GM21360 (cell line): ENCODE results near the gene KRTAP8-1.

Experiments used
- ATAC-seq: cut with Tn5 transposase; IDR thresholded peaks from one replicate; pipeline ENCODE4 v1.9.1; 2021; ENCODE audit warnings: mild to moderate bottlenecking, moderate library complexity; ENCODE audit not compliant: unreplicated experiment

Gene KRTAP8-1

DNA sequence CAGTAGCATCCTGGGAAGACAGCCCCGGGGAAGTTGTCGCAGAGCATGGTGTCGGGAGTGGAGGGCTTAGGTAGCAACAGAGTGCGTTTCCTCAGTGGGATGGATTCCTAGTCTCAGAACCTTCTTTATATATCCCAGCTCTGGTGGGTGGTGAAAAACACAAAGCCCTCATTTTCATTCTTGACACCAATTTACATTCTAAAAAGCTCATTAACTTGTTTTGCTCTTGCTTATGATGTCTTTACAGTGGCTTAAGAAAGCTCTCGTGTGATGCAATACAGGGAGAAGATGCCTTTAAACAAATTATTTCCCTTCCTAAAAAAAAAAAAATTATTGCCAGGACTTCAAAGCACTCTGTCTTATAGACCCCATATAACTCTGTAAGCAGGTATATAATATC is at the start of gene KRTAP8-1:
Gene KRTAP8-1, minus strand, starts transcription at position 101 of the 400 bp plus-strand sequence. Its CDS starts 54 bp downstream, at position 47.
- ATAC-seq: no peak

DNA sequence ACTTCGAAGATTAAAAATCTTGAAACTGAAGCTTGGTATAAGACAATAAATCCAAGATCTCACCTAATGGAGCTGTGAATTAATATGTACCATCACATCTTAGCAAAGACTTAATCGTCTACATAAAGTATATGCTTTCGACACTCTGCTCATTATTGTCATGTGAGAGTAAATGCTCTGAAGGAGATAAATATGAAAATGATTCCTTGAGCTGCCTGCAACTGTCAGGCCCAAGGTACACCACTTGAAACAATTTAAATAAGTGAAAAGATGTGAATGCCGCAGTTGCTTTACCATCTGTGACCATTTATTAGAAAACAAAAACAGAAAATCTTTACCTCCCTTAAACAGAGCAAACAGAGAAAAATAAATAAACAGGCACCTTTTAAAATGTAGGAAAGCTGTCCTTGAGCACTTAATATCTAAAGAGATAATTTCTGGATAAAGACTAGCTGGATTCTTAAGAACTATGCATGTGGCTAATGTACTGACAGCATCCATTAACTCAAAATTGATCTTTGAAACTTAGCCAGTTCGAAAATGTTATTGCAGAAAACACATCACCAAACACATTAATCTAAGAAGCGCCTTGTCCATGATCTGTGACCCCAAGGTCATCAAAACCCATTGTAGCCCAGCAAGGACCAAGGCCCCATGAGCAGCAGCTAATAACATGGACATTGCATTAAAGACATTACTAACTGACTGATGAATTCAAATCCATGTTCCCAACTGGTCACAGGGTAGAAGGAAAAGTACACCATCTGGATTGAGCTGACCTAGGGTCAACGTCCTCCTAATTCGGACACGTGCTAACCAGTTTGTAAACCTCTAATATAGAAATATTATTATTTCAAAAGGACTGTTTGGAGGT is 34.8 kb upstream of the KRTAP8-1 start:
- ATAC-seq: no peak

- ATAC-seq: no peak
Measured at GRCh38 chr21:30842990-30843389, 29.9 kb upstream of the KRTAP8-1 start.

DNA sequence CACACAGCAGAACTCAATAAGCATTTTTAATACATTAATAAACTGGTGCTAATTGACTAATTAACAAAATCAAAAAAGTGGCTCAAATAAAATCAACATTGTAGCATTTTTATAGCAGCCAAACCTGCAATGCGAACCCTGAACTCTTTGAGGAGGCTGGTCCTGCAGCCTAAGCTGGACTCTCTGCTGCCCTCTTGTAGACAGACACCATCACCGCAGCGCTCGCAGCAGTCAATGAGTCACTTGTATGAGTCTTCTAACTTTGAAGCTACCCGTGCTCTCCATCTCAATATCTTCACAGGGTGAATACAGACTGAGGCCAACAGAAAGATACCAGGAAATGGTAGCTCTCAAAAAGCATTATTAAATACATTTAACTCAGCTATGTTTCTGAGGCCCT is 26.2 kb upstream of the KRTAP8-1 start:
- ATAC-seq: no peak

- no peak for ATAC-seq
Measured at GRCh38 chr21:30838536-30838935, 25.5 kb upstream of the KRTAP8-1 start.

DNA sequence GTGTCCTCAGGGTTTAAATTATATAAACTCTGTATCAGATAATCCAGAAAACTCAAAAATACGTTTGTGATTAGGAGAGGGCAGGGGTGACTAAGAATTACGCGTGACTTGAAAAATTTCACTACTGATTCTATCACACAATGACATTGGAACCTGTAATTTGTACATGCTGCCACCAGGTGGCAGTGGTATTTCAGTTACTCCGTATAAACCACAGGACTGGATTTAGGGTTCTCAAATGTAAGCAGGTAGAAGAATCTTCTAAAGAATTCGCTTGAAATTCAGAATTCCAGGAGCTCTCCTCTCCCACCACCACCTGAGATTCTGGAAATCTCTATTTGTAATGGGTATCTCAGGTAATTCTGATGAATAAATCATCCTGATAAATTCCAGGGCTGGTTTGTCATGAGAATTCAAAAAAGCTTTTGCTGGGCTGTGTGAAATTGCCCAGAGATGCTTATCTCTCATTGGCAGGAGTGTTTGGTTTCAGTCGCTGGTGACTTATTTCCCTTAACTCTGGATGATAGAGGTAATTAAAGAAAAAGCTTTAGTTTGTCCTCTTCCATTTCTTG is 18.2 kb upstream of the KRTAP8-1 start:
- no peak for ATAC-seq

DNA sequence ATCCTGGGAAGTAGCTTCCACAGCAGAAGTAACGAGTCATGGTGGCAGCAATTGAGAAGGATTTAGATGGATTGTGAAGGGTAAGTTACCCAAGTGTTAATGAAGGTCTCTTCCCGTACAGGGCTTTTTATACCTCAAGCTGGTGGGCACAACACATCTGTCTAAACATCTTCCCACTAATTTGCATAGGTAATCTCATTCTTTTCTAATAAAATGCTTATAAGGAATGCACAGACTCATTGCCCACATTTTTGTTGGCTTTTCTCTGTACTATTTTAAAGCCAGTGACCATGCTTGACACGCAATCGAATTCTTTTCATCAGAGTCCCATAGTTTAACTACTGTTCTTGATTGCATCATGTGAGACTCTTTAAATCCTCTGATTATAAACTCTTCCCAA is 16.6 kb upstream of the KRTAP8-1 start, which contains the start of gene KRTAP7-1:
Gene KRTAP7-1, minus strand, starts transcription at position 101 of the 400 bp plus-strand sequence. Its CDS starts 61 bp downstream, at position 40.
- ATAC-seq: no peak

DNA sequence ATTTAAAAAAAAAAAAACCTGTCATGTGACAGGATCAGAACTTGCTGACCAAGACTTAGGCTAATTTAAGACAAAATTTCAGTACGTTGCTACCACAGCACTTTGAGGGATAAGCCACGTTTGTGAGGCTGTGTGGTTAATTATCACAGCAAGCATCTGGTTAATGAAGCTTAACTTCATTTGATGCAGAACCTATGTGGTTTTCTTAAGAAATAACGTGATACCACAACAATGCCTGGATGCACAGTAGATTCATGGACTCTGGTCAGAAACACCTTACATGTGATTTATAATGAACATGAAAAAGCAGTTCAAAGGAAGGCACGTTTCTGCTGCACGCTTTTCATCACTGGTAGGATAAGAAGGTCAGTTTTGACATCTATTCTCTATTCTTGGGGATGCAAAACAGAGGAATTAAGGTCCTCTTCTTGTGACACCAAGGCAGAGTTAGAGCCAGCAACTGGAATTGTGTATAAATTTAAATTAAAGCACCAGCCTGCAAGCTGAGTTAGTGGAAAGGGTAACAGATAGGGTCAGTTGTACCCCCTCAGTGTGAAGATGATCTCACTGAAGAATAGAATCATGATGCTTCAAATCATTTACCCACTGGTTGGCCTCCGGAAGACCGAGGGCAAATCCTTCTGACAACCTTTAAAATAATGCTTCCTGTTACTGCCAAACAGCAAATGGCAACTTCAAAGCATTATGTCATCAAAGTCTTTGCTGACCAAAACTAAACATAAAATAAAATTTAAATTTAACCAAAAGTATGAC is 6.0 kb upstream of the KRTAP8-1 start:
- ATAC-seq: no peak

- no peak for ATAC-seq
Measured at GRCh38 chr21:30800605-30801004, 12.5 kb downstream of the KRTAP8-1 start.

DNA sequence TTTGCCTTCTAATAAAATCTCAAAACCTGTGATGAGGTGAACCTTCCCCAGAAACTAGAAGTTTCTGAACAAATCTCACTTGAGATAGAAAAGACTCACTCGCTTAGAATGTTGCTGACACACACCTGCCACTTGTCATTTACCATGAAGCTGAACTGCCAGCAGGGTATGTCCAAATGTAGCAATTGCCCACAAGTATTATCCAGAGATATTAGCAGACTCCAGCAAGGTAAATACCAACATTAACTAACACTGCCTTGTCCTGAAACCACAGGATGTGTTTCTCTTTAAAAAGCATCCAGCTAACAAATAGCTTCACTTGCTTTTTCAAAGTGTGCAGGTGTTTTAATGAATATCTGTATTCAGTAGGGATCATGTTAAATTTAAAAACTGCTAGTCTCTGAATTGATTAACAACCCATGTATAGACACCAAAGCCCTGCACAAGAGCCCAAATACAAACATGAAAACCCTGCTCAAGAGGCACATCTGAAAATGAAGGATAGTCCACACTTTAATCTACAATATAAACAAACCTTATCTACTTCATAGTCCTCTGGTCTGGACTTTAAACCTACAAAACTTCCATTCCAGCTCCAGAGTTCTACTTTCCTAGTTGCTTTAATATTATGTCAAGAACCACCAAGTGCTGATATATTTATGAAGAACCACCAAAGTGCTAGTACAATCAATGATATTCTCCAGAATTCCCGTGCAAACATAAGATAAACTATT is 19.3 kb downstream of the KRTAP8-1 start:
- ATAC-seq: no peak

DNA sequence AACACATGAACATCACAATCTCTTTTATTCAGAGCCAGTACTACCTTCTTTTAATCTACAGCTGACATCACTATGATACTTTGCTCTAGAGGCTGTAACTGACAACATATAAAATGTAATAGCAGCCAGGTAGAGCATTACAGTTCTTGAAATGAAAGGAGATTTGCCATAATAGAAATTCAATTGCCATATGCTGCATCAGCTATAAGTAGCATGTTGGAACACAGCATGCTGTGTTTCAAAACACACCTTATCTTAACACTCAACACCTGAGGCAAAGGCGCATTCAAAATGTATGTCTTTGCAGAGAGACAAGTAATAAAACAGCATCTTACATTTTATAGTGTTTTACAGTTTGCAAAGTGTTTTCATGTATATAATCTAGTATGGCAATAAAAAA is 33.8 kb downstream of the KRTAP8-1 start:
- ATAC-seq: no peak

DNA sequence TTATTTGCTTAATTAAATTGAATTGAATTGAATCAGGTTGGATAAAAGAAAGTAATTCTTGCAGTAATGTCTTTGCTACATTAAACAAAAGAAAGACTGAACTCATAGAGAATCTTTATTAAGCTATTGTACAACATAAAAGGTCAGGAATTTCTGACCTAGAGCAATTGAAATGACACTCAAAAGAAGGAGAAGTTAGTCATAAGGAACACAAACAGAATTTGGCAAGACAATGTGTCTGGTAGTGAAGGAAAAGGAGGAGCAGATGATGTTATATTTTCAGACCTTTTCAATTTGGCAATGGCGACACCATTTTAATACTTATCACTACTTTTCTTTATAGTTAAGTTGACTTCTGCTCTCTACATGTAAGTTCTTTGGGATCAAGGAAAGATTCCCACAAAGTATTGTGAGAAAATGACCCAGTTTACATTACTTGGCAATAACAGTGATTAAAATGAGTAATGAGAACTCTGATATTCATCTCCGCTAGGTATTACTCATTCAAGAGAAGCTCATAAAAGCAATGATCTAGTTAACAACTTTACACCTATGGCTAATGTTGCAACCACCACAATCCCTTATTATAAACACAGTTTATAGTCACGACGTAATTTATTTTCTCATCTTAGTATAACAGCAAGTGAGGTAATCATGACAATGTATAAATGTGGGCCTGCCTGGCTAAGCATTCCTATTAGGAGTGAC is 43.2 kb downstream of the KRTAP8-1 start:
- no peak for ATAC-seq
